Cardiac muscle cell (in vitro differentiated cells and primary cell): ENCODE data around the gene TTPAL. TPM values are rescaled to one million over a fixed set of nuclear protein-coding genes. Genes with fewer than 3 reads are reported as not detected.
A peak's percentile ranks its signal among the peaks of the same experiment; 100 is the strongest.

ENCODE experiments used
- DNase-seq, 2 donors: peaks; one replicate each; pipeline versions ENCODE4 v3.0.0 to v3.0.0-alpha.2; 2010 to 2017; ENCODE audit warnings: low read depth in 1 of 2, low spot score in 1 of 2
- H3K27ac ChIP-seq: fragments of 200-600 bp; sonication (generic); 2 replicates; pipeline ENCODE4 v1.5.1; 2016
- H3K27me3 ChIP-seq: fragments of 200-600 bp; sonication (generic); 2 replicates; pipeline ENCODE4 v1.6.0; 2016; ENCODE audit warnings: control low read depth
- H3K36me3 ChIP-seq: fragments of 200-600 bp; sonication (generic); 2 replicates; pipeline ENCODE4 v1.5.1; 2016; ENCODE audit warnings: control low read depth
- H3K4me1 ChIP-seq: fragments of 200-600 bp; sonication (generic); 2 replicates; pipeline ENCODE4 v1.8.1; 2017; ENCODE audit warnings: low read depth, mild to moderate bottlenecking, mixed run types
- H3K4me3 ChIP-seq: fragments of 200-600 bp; sonication (generic); 2 replicates; pipeline ENCODE4 v1.5.1; 2016; ENCODE audit warnings: mild to moderate bottlenecking
- H3K9me3 ChIP-seq: fragments of 200-600 bp; sonication (generic); 2 replicates; pipeline ENCODE4 v1.5.1; 2017; ENCODE audit warnings: low read depth, mild to moderate bottlenecking, control low read depth
- polyA plus RNA-seq: library from polyadenylated mRNA; unstranded; fragments of >200 nt; fragmentation: Nextera tagmentation; extraction: Ambion mirVana; gene quantifications from 2 replicates; pipeline ENCODE4 v1.2.1, GENCODE V29; 2016
- total RNA-seq: library from RNA; depleted of rRNA; stranded (reverse); fragments of >200 nt; gene quantifications from 2 replicates; pipeline ENCODE4 v1.2.3, GENCODE V29; 2016
- TF ChIP-seq, protein P1 (sequence below): IDR thresholded peaks from 2 replicates; pipeline ENCODE4 v1.5.1; 2012; ENCODE audit warnings: low read depth, mild to moderate bottlenecking, low read length

Gene TTPAL
- total and polyA plus RNA-seq, 2 experiments from 2014 or later = 6.1 to 9.8 TPM

DNA sequence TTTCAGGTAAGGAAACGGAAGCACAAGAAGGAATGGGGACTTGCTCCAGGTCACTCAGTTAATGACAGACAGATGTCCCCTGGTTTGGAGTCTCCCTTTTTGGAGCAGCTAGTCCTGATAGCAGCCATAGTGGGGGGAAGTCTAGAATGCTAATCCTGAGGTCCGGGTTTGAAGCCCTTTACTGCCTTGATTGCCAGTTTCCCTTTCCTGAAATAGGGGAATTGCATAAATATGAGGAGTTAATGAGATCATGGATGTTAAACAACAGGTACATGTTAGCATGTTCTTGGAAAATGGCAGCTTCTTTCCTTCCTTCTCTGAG is 341 bp upstream of the TTPAL start:
- Histone ChIP-seq H3K9me3 (no peaks in the 10 kb centered on the region), H3K27ac (no peak overlapping the region), H3K4me3 (peak overlapping the region; percentile 72), H3K27me3 (no peaks in the 10 kb centered on the region), H3K4me1 (no peaks in the 10 kb centered on the region), H3K36me3 (no peaks in the 10 kb centered on the region)
- DNase-seq = no peak
- TF ChIP-seq, protein P1, sequence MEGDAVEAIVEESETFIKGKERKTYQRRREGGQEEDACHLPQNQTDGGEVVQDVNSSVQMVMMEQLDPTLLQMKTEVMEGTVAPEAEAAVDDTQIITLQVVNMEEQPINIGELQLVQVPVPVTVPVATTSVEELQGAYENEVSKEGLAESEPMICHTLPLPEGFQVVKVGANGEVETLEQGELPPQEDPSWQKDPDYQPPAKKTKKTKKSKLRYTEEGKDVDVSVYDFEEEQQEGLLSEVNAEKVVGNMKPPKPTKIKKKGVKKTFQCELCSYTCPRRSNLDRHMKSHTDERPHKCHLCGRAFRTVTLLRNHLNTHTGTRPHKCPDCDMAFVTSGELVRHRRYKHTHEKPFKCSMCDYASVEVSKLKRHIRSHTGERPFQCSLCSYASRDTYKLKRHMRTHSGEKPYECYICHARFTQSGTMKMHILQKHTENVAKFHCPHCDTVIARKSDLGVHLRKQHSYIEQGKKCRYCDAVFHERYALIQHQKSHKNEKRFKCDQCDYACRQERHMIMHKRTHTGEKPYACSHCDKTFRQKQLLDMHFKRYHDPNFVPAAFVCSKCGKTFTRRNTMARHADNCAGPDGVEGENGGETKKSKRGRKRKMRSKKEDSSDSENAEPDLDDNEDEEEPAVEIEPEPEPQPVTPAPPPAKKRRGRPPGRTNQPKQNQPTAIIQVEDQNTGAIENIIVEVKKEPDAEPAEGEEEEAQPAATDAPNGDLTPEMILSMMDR = no peak

DNA sequence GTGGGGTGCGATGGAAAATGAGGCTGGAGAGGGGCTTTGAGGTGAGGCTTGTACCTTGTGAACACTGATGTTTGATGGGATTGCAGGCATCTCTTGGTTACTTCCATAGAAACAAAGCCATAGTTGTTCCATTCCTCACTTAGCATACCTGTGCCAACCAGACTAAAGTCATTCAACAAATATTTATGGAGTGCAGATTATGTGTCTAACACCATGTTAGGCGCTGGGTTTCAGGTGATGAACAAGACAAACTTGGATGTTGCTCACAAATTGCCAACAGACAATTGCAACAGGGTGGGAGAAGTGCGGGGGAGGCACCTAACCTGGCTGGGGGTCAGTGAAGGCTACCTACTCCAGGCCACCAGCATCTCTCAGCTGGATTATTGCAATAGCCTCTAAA is 1.5 kb downstream of the TTPAL start:
- H3K4me3 ChIP-seq = no peak overlapping the region
- TF ChIP-seq, protein P1 = no peak
- no peak overlapping the region for H3K27ac ChIP-seq
- no peak for DNase-seq
- H3K36me3 ChIP-seq = peaks cover 5% of the 10 kb centered on the region
- H3K27me3 ChIP-seq = no peaks in the 10 kb centered on the region
- H3K4me1 ChIP-seq = no peaks in the 10 kb centered on the region
- no peaks in the 10 kb centered on the region for H3K9me3 ChIP-seq

DNA sequence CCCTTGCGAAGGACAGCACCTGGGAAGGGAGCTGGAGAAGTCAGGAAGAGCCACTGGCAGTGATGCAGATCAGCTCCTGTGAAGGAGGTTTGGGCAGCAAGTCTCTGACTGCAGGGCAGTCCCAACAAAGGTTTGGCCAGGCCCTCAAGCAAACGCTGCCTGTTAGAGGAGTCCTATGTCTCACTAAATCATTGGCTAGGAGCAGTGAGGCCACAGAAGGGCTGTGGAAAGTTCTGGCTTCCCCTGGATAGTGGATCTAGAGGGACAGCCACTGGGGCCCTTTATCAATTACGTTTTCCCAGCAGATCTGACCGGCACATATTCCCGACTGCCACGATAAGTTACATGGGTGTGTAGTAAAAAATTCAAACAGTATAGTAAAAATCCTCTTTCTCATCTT is 2.5 kb downstream of the TTPAL start:
- TF ChIP-seq, protein P1 = no peak
- no peak overlapping the region for H3K4me3 ChIP-seq
- no peak overlapping the region for H3K27ac ChIP-seq
- DNase-seq = no peak
- H3K4me1 ChIP-seq = no peaks in the 10 kb centered on the region
- H3K9me3 ChIP-seq = no peaks in the 10 kb centered on the region
- peaks cover 5% of the 10 kb centered on the region for H3K36me3 ChIP-seq
- no peaks in the 10 kb centered on the region for H3K27me3 ChIP-seq

DNA sequence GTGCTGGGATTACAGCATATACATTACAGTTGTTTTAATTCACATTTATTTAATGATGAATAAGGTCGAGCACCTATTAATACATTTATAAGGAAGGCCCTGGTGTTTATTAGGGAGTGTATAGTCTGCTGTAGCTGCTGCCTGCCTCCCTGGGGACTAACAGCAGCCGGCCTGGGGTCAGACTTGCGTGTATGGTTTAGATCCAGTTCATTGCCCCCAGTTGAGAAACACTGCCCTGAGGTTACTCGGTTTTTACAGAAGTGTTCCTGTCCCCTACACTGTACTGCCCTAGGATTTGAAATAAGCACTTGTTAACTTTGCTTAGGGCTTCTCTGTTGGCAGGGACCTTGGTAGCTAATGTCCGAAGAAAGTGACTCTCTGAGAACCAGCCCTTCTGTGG is 4.0 kb downstream of the TTPAL start:
- Histone ChIP-seq H3K27me3 (no peaks in the 10 kb centered on the region), H3K27ac (no peak overlapping the region), H3K9me3 (no peaks in the 10 kb centered on the region), H3K36me3 (peaks cover 10% of the 10 kb centered on the region), H3K4me3 (no peak overlapping the region), H3K4me1 (no peaks in the 10 kb centered on the region)
- TF ChIP-seq, protein P1 = no peak
- no peak for DNase-seq

DNA sequence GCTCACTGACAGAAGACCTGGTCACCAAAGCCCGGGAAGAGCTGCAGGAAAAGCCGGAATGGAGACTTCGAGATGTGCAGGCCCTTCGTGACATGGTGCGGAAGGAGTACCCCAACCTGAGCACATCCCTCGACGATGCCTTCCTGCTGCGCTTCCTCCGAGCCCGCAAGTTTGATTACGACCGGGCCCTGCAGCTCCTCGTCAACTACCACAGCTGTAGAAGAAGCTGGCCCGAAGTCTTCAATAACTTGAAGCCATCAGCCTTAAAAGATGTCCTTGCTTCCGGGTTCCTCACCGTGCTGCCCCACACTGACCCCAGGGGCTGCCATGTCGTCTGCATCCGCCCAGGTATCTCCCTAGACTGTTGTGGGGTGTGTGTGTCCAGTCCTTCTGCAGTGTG is 4.4 kb downstream of the TTPAL start:
- Histone ChIP-seq H3K27ac (no peak overlapping the region), H3K36me3 (peaks cover 11% of the 10 kb centered on the region), H3K4me3 (no peak overlapping the region), H3K9me3 (no peaks in the 10 kb centered on the region), H3K4me1 (no peaks in the 10 kb centered on the region), H3K27me3 (no peaks in the 10 kb centered on the region)
- no peak for DNase-seq
- TF ChIP-seq, protein P1 = no peak

DNA sequence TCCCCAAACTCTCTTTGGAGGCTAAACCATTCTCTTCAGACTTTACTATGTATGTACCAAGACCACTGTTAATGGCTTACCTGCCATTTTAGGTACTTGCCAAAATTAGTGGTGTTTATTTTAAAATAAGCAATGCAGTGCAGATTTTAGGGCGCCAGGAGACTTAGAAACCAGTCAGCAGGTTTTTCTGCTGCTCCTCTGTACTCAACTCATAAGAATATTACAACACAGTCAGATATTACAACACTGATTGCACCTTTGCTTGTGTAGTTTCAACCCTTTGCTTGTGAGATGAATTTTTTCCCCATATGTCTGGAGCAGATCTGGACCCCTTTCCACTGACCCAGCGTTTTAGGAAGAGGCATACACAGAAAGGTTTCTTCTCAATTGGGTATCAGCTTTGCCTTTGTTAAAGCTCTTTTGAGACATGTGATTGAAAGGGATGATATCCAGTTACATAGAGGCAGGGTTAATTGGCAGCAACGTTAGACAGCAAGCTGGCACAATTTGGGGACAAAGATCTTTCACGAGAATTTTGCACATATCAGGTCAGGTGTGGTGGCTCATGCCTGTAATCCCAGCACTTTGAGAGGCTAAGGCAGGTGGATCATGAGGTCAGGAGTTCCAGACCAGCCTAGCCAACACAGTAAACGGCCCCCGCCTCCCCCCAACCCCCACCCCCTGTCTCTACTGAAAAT is 6.2 kb downstream of the TTPAL start:
- H3K27ac ChIP-seq = no peak overlapping the region
- peaks cover 23% of the 10 kb centered on the region for H3K36me3 ChIP-seq
- TF ChIP-seq, protein P1 = no peak

More for the DNA sequence above, 6.2 kb downstream of the TTPAL start:
- H3K27me3 ChIP-seq = no peaks in the 10 kb centered on the region
- H3K9me3 ChIP-seq = no peaks in the 10 kb centered on the region
- no peak for DNase-seq
- H3K4me3 ChIP-seq = no peak overlapping the region
- no peaks in the 10 kb centered on the region for H3K4me1 ChIP-seq
